Fibroblast of the aortic adventitia (primary cell): ENCODE results near the gene PPA2. TPM values are rescaled to one million over a fixed set of nuclear protein-coding genes. Genes with fewer than 3 reads are reported as not detected.
A peak's percentile ranks its signal among the peaks of the same experiment; 100 is the strongest.

Source experiments
- DNase-seq: peaks from one replicate; pipeline ENCODE4 v3.0.0-alpha.2; 2010; ENCODE audit warnings: low read depth
- H3K4me3 ChIP-seq: 2 replicates; pipeline ENCODE4 v1.5.1; 2011; ENCODE audit warnings: low read depth, mild to moderate bottlenecking, control low read depth, low read length, moderate library complexity
- total RNA-seq: library from RNA; depleted of rRNA; stranded (reverse); fragments of >200 nt; gene quantifications from 2 replicates; pipeline ENCODE4 v1.2.3, GENCODE V29; 2012; ENCODE audit warnings: low replicate concordance
- TF ChIP-seq, protein P1 (sequence below): IDR thresholded peaks from 2 replicates; pipeline ENCODE4 v1.5.1; 2011; ENCODE audit warnings: mild to moderate bottlenecking, low read length, control low read depth, inconsistent platforms; ENCODE audit not compliant: insufficient read depth

PPA2 gene
- total RNA-seq, 1 donor, result 78.9 TPM

DNA sequence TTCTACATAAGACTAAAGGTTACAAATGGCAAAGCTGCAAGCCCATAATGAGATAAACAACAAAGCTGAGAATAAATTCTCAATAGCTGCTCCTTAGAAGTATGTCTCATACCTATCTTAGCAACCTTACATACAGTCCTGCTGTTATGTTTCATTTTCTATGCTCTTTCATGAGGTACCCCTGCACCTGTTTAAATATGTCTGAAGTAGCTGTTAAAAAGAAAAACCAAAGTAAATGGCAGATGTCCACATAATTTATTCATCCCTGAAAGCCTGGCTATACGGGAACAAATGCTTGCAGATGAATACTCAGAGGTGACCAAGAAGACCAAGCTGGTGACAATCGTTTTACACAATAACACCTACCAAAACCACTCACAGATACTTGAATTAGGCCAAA is 22.5 kb downstream of the PPA2 start:
- H3K4me3 ChIP-seq, result no peak overlapping the region

DNA sequence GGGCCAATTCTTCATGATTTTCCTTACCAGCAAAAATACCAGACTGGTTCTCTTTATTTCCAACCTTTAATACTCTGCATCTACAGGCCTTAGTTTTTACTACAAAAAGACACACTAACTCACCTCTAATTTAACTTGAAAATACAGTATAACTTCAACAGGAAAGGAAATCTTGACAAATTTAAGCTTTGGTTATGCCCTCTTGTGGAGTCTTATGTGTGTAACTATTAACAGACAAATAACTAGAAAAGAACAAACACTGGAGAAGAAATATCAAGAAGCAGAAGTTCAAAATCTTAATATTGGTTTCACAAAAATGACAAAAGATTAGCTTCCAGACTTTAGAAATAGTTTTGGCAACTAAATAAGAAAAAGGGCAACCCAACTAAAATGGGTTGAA is 33.0 kb downstream of the PPA2 start:
- peak; percentile 10 for DNase-seq
- TF ChIP-seq, protein P1, sequence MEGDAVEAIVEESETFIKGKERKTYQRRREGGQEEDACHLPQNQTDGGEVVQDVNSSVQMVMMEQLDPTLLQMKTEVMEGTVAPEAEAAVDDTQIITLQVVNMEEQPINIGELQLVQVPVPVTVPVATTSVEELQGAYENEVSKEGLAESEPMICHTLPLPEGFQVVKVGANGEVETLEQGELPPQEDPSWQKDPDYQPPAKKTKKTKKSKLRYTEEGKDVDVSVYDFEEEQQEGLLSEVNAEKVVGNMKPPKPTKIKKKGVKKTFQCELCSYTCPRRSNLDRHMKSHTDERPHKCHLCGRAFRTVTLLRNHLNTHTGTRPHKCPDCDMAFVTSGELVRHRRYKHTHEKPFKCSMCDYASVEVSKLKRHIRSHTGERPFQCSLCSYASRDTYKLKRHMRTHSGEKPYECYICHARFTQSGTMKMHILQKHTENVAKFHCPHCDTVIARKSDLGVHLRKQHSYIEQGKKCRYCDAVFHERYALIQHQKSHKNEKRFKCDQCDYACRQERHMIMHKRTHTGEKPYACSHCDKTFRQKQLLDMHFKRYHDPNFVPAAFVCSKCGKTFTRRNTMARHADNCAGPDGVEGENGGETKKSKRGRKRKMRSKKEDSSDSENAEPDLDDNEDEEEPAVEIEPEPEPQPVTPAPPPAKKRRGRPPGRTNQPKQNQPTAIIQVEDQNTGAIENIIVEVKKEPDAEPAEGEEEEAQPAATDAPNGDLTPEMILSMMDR, result no peak
- no peak overlapping the region for H3K4me3 ChIP-seq

More for the DNA sequence above, 22.5 kb downstream of the PPA2 start:
- no peak for DNase-seq
- TF ChIP-seq, protein P1, result no peak

DNA sequence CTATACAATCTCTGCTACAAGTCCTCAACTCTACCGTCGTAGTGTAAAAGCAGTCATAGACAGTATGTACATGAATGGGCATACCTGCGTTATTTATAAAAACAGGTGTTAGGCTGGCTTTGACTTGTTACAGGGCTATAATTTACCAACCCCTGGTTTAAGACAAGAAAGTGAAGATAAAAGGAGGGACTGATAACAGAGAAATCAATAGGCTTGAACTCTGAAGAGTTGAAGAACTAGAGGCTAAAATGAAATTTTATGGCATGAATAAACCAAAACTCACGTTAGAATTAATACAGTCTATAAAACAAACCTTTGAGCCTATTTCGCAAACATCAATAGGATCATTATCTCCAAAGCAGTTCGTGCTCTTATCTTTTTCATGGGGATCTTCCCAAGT is 36.2 kb downstream of the PPA2 start:
- DNase-seq, result no peak
- no peak overlapping the region for H3K4me3 ChIP-seq
- TF ChIP-seq, protein P1, result no peak

DNA sequence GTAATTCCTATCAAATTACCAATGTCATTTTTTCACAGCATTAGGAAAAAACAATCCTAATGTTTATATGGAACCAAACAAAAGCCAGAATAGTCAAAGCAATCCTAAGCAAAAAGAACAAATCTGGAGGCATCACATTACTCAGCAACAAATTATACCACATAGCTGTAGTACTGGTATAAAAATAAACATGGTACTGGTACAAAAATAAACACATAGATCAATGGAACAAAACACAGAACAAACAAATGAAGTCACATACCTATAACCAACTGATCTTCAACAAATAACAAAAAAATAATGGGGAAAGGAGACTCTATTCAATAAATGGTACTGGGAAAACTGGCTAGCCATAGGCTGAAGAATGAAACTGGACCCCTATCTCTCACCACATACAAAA is 37.4 kb downstream of the PPA2 start:
- no peak overlapping the region for H3K4me3 ChIP-seq
- TF ChIP-seq, protein P1, result no peak
- DNase-seq, result no peak

DNA sequence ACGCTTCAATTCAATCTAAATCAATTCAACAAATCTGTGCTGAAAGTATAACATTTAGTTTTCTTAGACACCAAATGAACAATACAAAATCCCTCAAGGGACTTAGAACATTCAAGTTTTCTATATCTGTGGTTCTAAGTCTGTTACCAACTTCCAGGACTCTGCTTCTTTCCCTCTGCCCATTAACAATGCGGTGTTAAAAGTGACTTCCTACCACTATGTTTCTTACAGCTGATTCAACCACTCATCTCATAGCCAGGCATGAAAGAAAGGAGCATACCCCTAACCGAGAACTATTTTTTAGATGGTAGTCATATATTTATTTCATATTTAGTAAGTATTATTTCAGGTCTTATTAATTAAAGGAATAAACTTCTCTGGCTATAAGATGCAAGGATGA is 38.9 kb downstream of the PPA2 start:
- no peak overlapping the region for H3K4me3 ChIP-seq
- no peak for DNase-seq
- TF ChIP-seq, protein P1, result no peak

DNA sequence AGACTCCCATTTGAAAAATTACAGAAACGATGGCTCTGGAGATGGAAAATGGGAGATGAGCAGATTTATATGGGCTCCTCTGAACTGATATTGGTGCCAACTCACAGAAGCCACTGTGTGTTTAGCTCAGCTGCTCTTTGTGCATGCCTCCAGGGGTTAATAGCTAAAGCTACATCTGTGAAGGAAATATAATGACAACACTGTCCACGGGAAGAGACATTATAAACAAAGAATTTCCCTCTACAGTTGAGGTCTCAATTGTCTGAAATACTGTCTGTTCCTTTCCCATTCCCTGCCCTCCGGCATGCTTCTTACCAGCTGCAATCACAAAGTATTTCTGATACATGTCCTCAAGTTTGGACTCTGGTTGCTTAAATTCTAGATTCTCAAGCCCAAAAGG is 40.4 kb downstream of the PPA2 start:
- no peak for DNase-seq
- no peak overlapping the region for H3K4me3 ChIP-seq
- TF ChIP-seq, protein P1, result no peak

DNA sequence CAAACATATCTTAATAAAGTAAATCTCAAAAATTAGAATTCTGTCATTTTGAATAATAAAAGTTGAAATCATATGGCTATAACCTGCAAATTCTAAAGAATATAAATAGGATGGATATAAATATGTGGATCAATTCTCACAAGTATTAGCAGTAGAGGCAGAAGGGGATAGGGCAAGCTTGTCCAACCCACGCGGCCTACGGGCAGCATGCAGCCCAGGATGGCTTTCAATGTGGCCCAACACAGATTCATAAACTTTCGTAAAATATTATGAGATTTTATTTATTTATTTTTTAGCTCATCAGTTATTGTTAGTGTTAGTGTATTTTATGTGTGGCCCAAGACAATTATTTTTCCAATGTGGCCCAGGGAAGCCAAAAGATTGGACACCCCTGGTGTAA is 41.4 kb downstream of the PPA2 start:
- TF ChIP-seq, protein P1, result no peak
- H3K4me3 ChIP-seq, result no peak overlapping the region
- DNase-seq, result no peak
